GM19438 (cell line): ENCODE results near the gene RNF14.
"Not testable (repeated sequence)": the region's sequence is repeated elsewhere in the genome, so short reads cannot be mapped to it uniquely, and the experiment has no call there.

Experiments used
- ATAC-seq: cut with Tn5 transposase; IDR thresholded peaks from one replicate; pipeline ENCODE4 v1.9.1; 2021; ENCODE audit warnings: low read depth; ENCODE audit not compliant: unreplicated experiment

The RNF14 gene

GRCh38 chr5:142011572-142012185, 42.8 kb downstream of the RNF14 start:
- no peak for ATAC-seq

- ATAC-seq, result no peak
These were observed 43.4 kb downstream of the RNF14 start for GRCh38 chr5:142012186-142012785.

DNA sequence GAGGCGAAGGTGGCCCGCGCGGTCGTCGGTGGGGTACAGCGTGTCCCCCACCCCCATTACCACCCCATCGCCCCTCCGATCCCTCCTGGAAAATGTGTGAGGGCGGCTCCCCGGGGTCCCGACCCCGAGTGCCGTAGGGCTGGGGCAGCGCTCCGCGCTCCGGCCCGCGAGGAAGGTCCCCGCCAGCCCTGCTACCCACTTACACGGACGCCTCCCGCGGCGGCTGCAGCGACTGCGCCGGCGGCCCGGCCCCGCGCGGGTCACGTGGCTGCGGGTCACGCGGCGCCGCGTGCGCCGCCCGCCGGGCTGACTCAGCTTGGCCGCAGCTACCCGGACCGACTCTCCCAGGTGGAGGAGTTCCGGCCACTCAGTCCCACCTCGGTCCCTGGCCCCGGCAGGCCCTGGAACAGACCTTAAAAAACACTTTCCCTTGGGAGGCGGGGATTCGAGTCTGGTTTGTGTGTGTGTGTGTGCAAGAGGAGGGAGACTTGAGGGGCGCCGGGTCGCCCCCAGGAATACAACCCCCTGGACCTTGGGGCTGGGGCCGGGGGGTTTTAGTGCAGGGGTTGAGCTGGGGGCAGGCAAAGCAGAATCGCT, 44.0 kb downstream of the RNF14 start, which contains the start of gene GNPDA1:
Gene GNPDA1 (minus strand): TSS at position 236 of the 597 bp plus-strand sequence. CDS start 992 bp downstream, outside the sequence.
- ATAC-seq, result peak; percentile 52

DNA sequence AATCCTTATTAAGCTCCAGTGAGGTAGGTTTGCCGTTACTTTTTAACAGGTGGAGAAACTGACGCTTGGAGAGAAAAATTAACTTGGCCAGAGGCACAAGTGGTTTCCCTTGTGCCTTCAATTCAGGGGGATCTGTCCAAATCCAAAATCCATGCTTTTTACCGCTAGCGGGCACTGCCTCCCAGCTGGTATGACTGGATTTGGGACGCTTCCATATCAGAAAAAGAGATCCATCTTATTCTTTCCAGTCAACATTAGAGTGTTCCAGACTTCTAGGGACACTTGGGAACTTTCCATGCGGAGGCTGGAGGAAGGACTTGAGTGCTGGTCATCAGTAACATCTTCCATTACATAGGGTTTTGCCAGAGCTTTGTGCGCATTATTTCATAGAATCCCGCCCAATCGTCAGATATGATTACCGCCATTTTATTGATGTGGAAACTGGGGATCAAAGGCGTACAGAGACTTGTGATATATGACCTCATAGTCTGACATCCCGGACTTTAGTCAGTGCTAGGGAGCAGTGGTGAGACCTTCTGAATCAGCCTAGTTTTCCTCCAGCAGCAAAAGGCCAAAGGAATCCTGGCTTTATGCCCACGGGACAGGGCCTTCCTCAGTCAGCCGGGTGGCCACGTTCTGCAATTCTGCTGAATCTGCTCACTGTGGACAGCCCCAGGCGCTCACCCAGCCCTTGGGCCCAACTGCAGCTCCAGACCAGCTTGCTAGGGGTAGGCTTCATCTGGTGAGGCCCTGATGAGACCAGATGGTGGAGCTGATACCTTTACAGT, 45.0 kb downstream of the RNF14 start:
- ATAC-seq, result no peak

GRCh38 chr5:142014911-142015584, 46.1 kb downstream of the RNF14 start:
- no peak for ATAC-seq

- ATAC-seq, result peak; percentile 25
These were observed 47.1 kb downstream of the RNF14 start for GRCh38 chr5:142015781-142016533.

- ATAC-seq, result peak; percentile 20
These were observed 47.7 kb downstream of the RNF14 start for GRCh38 chr5:142016556-142016955.

- ATAC-seq, result peak; percentile 40
These were observed 49.0 kb downstream of the RNF14 start for GRCh38 chr5:142017832-142018427.

GRCh38 chr5:142020122-142020659, 51.3 kb downstream of the RNF14 start:
- no peak for ATAC-seq

- no peak for ATAC-seq
These were observed 54.9 kb downstream of the RNF14 start for GRCh38 chr5:142023836-142024235.

DNA sequence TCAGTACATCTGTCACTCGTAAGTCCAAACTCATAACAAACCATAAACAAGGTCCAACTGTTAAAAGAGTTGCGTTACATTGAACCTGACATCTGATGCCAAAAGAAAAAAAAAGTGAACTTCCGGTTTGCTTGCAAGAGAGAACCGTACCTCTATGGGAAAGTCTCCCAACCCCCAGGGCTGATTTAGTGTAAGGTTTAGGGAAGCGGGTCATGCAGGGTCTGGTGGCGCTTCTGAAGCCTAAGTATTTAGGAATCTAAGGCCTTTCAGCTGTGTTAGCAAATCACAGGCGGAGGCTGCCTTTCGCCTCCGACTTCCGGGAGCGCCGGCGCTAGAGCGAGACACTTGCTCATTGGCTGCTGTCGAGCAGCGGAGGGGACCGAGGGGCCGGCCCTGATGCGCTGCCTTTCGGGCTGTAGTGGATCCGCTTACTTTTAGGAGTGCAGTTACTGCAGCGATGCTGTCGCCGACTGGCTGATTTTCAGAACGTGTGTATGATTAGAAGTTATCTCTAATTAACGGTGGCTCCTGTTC, 55.9 kb downstream of the RNF14 start:
- ATAC-seq, result peak; percentile 100

DNA sequence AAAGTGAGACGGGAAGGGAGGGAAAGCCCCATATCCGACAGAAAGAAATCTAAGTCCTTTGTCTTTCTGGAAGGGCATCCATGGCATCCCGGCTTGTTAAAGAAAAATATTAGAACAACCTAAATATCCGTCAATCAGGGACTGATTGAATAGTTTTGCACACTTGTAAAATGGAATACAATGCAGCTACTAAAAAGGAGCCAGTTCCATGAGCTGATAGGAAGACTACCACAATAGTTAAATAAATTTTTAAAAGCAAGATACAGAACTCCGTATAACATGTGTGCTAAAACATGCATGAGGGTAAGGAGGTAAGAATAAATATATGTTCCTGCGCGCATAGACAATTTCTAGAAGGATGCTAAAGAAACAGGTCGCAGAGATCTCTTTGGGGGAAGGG, 56.7 kb downstream of the RNF14 start:
- no peak for ATAC-seq

DNA sequence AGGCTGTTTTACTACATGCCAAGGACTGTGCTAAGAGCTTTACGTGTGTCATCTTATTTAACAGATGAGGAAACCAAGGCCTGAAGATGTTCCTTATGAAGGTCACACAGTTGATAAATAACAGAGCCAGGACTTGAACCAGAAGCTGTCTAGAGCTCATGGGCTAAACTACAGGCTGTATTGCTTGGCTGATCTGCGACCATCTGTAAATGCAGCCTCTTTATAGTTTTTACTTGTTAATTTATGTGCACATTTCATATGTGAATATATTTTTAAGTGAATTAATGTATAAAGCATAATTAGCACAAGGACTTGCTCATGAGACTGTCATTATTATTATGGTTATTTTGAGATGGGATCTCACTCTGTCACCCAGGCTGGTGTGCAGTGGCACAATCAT, 63.2 kb downstream of the RNF14 start:
- no peak for ATAC-seq

GRCh38 chr5:142032747-142033631, 64.1 kb downstream of the RNF14 start:
- no peak for ATAC-seq

GRCh38 chr5:142033632-142034567, 65.0 kb downstream of the RNF14 start:
- ATAC-seq, result not testable (repeated sequence)

DNA sequence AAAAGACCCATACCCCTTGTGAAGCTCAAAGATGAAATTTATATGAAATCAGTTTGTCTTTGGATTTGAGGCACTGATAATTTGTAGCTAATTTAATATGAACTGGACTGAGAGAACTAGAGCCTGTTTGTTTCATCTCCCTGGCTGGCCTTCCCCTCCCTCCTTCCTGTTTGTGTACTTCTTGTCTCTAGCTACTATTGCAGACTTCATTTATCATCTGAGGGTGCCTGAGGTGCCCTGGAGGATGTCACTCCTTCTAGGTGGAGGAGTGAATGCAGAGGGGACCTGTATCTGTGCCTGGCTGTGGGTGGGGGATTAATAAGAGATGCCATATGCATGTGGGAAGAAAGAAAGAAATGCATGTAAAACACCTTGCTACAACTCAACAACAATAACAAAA, 66.1 kb downstream of the RNF14 start:
- no peak for ATAC-seq

- ATAC-seq, result no peak
These were observed 68.0 kb downstream of the RNF14 start for GRCh38 chr5:142036918-142037317.
